HEK293 (cell line): Measurements from ENCODE around the gene SERPINI1.

Experiments used
- CTCF ChIA-PET: fragments of 350-600 bp; formaldehyde crosslinking; extraction: SDS; loops from one replicate; lab custom pipeline; 2021; ENCODE audit warnings: antibody characterized with exemption; lab: Yijun Ruan, JAX
- POLR2A ChIA-PET: fragments of 300-600 bp; formaldehyde crosslinking; extraction: SDS; loops from one replicate; lab custom pipeline; 2020; ENCODE audit warnings: antibody characterized with exemption, inconsistent platforms; lab: Yijun Ruan, JAX
- H3K27ac ChIP-seq: fragments of 200-500 bp; sonication (Bioruptor generic); 2 replicates; pipeline ENCODE4 v1.5.1; 2014; ENCODE audit warnings: low read depth, low read length, control low read depth, inconsistent platforms; ENCODE audit errors: extremely low read depth
- H3K36me3 ChIP-seq, 2 experiments: fragments of 200-500 bp in 1 of 2; sonication (Bioruptor generic) in 1 of 2; 1 replicate in 1 of 2; 2 replicates in 1 of 2; pipeline ENCODE4 v1.5.1; 2014 to 2017; ENCODE audit warnings: inconsistent platforms in 2 of 2, low read length in 2 of 2; ENCODE audit not compliant: control insufficient read depth in 2 of 2, insufficient read depth in 1 of 2
- H3K4me1 ChIP-seq: fragments of 200-500 bp; sonication (Bioruptor generic); 2 replicates; pipeline ENCODE4 v1.5.1; 2014; ENCODE audit warnings: mild to moderate bottlenecking, low read length, inconsistent platforms; ENCODE audit not compliant: control insufficient read depth, insufficient read depth
- H3K4me3 ChIP-seq: 2 replicates; pipeline ENCODE4 v1.5.1; 2011; ENCODE audit warnings: low read depth, mild to moderate bottlenecking, control low read depth, low read length, moderate library complexity
- H3K9me3 ChIP-seq: fragments of 200-500 bp; sonication (Bioruptor generic); 2 replicates; pipeline ENCODE4 v1.5.1; 2014; ENCODE audit warnings: low read depth, low read length, inconsistent platforms; ENCODE audit not compliant: control insufficient read depth, insufficient read depth
- SCRT1 ChIP-seq: fragments of 450-650 bp; formaldehyde crosslinking; IDR thresholded peaks from 2 replicates; pipeline ENCODE4 v1.5.1; 2016; ENCODE audit warnings: missing biosample characterization, missing genetic modification characterization, borderline replicate concordance
- SETDB1 ChIP-seq: IDR thresholded peaks from one replicate; pipeline ENCODE4 v1.6.1; 2017; ENCODE audit warnings: mild to moderate bottlenecking, low read length, moderate library complexity, mixed read lengths; ENCODE audit not compliant: insufficient read length
- TCF7L2 ChIP-seq: IDR thresholded peaks from 2 replicates; pipeline ENCODE4 v1.6.1; 2011; ENCODE audit warnings: low read depth, mild to moderate bottlenecking, inconsistent platforms, low read length, moderate library complexity, borderline replicate concordance
- WT1 ChIP-seq: fragments of 450-650 bp; formaldehyde crosslinking; IDR thresholded peaks from 2 replicates; pipeline ENCODE4 v1.5.1; 2016; ENCODE audit warnings: missing biosample characterization, missing genetic modification characterization
- ZFHX2 ChIP-seq: fragments of 450-650 bp; formaldehyde crosslinking; conservative IDR thresholded peaks from 2 replicates; pipeline ENCODE4 v1.5.1; 2016; ENCODE audit warnings: missing biosample characterization, missing genetic modification characterization
- ZNF433 ChIP-seq: fragments of 450-650 bp; formaldehyde crosslinking; IDR thresholded peaks from 2 replicates; pipeline ENCODE4 v1.5.1; 2016; ENCODE audit warnings: missing biosample characterization, missing genetic modification characterization, low read depth
- ZNF558 ChIP-seq: fragments of 450-650 bp; formaldehyde crosslinking; IDR thresholded peaks from 2 replicates; pipeline ENCODE4 v1.5.1; 2016; ENCODE audit warnings: missing biosample characterization, missing genetic modification characterization
- ZNF560 ChIP-seq: fragments of 450-650 bp; formaldehyde crosslinking; IDR thresholded peaks from 2 replicates; pipeline ENCODE4 v1.5.1; 2017; ENCODE audit warnings: missing biosample characterization, missing genetic modification characterization, borderline replicate concordance
- ZNF585B ChIP-seq: fragments of 450-650 bp; formaldehyde crosslinking; IDR thresholded peaks from 2 replicates; pipeline ENCODE4 v1.5.1; 2016; ENCODE audit warnings: missing biosample characterization, missing genetic modification characterization
- ZNF623 ChIP-seq: fragments of 450-650 bp; formaldehyde crosslinking; IDR thresholded peaks from 2 replicates; pipeline ENCODE4 v1.5.1; 2016; ENCODE audit warnings: missing biosample characterization, missing genetic modification characterization
- ZNF747 ChIP-seq: fragments of 450-650 bp; formaldehyde crosslinking; IDR thresholded peaks from 2 replicates; pipeline ENCODE4 v1.5.1; 2016; ENCODE audit warnings: missing biosample characterization, missing genetic modification characterization
- ZNF776 ChIP-seq: fragments of 450-650 bp; formaldehyde crosslinking; IDR thresholded peaks from 2 replicates; pipeline ENCODE4 v1.5.0; 2017; ENCODE audit warnings: missing biosample characterization, missing genetic modification characterization, borderline replicate concordance
- ZNF830 ChIP-seq: fragments of 450-650 bp; IDR thresholded peaks from 2 replicates; pipeline ENCODE4 v1.5.0; 2018; ENCODE audit warnings: missing biosample characterization, missing genetic modification characterization, low read depth, mild to moderate bottlenecking, moderate library complexity
- ZNF843 ChIP-seq: fragments of 450-650 bp; formaldehyde crosslinking; IDR thresholded peaks from 2 replicates; pipeline ENCODE4 v1.5.1; 2016; ENCODE audit warnings: missing biosample characterization, missing genetic modification characterization
- TF ChIP-seq, protein P1 (sequence below): fragments of 450-650 bp; formaldehyde crosslinking; conservative IDR thresholded peaks from 2 replicates; pipeline ENCODE4 v1.5.1; 2016; ENCODE audit warnings: low read depth, missing biosample characterization, missing genetic modification characterization
- TF ChIP-seq, protein P2 (sequence below): fragments of 450-650 bp; formaldehyde crosslinking; IDR thresholded peaks from 2 replicates; pipeline ENCODE4 v1.5.1; 2016; ENCODE audit warnings: missing biosample characterization, missing genetic modification characterization
- TF ChIP-seq, protein P3 (sequence below): fragments of 450-650 bp; formaldehyde crosslinking; IDR thresholded peaks from 2 replicates; pipeline ENCODE4 v1.5.1; 2016; ENCODE audit warnings: missing biosample characterization, missing genetic modification characterization, low read depth
- TF ChIP-seq, protein P4 (sequence below): fragments of 450-650 bp; formaldehyde crosslinking; IDR thresholded peaks from 2 replicates; pipeline ENCODE4 v1.5.1; 2016; ENCODE audit warnings: missing biosample characterization, missing genetic modification characterization
- TF ChIP-seq, protein P5 (sequence below): fragments of 450-650 bp; formaldehyde crosslinking; IDR thresholded peaks from 2 replicates; pipeline ENCODE4 v1.5.1; 2017; ENCODE audit warnings: missing biosample characterization, missing genetic modification characterization
- TF ChIP-seq, protein P6 (sequence below): fragments of 450-650 bp; formaldehyde crosslinking; IDR thresholded peaks from 2 replicates; pipeline ENCODE4 v1.5.1; 2017; ENCODE audit warnings: missing biosample characterization, missing genetic modification characterization

SERPINI1 gene

DNA sequence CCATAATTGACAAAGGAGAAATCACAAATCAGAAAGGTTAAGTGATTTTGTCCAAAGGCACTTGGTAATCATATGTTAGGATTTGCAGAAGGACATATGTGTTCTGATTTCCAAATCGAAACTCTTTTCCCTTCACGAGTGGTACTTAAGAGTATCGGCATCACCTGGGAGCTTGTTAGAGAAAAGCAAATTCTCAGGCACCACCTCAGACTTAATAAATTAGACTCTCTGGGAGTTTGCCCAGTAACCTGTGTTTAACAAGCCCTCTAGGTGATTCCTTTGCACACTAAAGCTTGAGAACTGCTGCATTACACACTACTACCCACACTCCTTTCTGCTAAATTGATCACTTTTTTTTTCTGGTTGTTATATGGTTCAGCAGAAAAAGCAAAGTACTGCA, 116.2 kb downstream of the SERPINI1 start (continued):
- TF ChIP-seq, protein P1, sequence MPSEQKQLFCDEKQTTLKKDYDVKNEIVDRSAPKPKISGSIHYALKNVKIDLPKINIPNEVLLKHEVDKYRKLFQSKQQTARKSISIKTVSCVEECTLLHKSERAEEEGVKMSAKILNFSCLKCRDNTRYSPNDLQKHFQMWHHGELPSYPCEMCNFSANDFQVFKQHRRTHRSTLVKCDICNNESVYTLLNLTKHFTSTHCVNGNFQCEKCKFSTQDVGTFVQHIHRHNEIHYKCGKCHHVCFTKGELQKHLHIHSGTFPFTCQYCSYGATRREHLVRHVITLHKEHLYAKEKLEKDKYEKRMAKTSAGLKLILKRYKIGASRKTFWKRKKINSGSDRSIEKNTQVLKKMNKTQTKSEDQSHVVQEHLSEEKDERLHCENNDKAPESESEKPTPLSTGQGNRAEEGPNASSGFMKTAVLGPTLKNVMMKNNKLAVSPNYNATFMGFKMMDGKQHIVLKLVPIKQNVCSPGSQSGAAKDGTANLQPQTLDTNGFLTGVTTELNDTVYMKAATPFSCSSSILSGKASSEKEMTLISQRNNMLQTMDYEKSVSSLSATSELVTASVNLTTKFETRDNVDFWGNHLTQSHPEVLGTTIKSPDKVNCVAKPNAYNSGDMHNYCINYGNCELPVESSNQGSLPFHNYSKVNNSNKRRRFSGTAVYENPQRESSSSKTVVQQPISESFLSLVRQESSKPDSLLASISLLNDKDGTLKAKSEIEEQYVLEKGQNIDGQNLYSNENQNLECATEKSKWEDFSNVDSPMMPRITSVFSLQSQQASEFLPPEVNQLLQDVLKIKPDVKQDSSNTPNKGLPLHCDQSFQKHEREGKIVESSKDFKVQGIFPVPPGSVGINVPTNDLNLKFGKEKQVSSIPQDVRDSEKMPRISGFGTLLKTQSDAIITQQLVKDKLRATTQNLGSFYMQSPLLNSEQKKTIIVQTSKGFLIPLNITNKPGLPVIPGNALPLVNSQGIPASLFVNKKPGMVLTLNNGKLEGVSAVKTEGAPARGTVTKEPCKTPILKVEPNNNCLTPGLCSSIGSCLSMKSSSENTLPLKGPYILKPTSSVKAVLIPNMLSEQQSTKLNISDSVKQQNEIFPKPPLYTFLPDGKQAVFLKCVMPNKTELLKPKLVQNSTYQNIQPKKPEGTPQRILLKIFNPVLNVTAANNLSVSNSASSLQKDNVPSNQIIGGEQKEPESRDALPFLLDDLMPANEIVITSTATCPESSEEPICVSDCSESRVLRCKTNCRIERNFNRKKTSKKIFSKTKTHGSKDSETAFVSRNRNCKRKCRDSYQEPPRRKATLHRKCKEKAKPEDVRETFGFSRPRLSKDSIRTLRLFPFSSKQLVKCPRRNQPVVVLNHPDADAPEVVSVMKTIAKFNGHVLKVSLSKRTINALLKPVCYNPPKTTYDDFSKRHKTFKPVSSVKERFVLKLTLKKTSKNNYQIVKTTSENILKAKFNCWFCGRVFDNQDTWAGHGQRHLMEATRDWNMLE (tag by site-specific recombination): no peak
- TF ChIP-seq ZNF843: no peak

DNA sequence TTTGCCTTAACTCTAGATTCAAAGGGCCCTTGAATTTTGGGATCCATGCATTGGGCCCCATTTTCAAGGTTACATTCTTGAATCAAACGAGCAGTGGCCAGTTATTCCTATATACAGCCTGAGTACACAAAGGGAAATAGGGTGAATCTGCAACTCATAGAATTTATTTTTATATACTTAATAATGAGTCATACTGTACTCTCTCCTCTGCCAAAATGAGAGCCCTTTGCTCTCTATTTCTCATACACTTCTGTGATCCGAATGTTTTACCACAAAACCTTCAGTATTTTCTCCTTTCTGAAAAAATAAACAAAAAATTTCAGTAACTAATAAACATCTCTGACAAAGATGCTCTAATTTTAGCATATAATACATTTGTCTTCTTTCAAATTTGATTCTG, 116.7 kb downstream of the SERPINI1 start:
- ChIA-PET POLR2A (no interaction called here), CTCF (no interaction called here)
- Histone ChIP-seq H3K9me3 (no peaks in the 10 kb centered on the region), H3K36me3 (no peaks in the 10 kb centered on the region), H3K27ac (no peak overlapping the region), H3K4me3 (no peak overlapping the region), H3K4me1 (no peaks in the 10 kb centered on the region)
- TF ChIP-seq SCRT1 (tag by site-specific recombination) (no peak), SETDB1 (no peak), ZNF560 (tag by site-specific recombination) (no peak), ZNF433 (no peak), WT1 (tag by site-specific recombination) (no peak), ZNF585B (tag by site-specific recombination) (no peak), ZFHX2 (tag by site-specific recombination) (no peak), ZNF776 (tag by site-specific recombination) (no peak), ZNF747 (tag by site-specific recombination) (no peak), ZNF623 (no peak), ZNF558 (tag by site-specific recombination) (no peak), ZNF830 (tag by site-specific recombination) (no peak), TCF7L2 (no peak)
- TF ChIP-seq, protein P2, sequence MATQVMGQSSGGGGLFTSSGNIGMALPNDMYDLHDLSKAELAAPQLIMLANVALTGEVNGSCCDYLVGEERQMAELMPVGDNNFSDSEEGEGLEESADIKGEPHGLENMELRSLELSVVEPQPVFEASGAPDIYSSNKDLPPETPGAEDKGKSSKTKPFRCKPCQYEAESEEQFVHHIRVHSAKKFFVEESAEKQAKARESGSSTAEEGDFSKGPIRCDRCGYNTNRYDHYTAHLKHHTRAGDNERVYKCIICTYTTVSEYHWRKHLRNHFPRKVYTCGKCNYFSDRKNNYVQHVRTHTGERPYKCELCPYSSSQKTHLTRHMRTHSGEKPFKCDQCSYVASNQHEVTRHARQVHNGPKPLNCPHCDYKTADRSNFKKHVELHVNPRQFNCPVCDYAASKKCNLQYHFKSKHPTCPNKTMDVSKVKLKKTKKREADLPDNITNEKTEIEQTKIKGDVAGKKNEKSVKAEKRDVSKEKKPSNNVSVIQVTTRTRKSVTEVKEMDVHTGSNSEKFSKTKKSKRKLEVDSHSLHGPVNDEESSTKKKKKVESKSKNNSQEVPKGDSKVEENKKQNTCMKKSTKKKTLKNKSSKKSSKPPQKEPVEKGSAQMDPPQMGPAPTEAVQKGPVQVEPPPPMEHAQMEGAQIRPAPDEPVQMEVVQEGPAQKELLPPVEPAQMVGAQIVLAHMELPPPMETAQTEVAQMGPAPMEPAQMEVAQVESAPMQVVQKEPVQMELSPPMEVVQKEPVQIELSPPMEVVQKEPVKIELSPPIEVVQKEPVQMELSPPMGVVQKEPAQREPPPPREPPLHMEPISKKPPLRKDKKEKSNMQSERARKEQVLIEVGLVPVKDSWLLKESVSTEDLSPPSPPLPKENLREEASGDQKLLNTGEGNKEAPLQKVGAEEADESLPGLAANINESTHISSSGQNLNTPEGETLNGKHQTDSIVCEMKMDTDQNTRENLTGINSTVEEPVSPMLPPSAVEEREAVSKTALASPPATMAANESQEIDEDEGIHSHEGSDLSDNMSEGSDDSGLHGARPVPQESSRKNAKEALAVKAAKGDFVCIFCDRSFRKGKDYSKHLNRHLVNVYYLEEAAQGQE (tag by site-specific recombination): no peak
- TF ChIP-seq, protein P3, sequence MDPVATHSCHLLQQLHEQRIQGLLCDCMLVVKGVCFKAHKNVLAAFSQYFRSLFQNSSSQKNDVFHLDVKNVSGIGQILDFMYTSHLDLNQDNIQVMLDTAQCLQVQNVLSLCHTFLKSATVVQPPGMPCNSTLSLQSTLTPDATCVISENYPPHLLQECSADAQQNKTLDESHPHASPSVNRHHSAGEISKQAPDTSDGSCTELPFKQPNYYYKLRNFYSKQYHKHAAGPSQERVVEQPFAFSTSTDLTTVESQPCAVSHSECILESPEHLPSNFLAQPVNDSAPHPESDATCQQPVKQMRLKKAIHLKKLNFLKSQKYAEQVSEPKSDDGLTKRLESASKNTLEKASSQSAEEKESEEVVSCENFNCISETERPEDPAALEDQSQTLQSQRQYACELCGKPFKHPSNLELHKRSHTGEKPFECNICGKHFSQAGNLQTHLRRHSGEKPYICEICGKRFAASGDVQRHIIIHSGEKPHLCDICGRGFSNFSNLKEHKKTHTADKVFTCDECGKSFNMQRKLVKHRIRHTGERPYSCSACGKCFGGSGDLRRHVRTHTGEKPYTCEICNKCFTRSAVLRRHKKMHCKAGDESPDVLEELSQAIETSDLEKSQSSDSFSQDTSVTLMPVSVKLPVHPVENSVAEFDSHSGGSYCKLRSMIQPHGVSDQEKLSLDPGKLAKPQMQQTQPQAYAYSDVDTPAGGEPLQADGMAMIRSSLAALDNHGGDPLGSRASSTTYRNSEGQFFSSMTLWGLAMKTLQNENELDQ (tag by site-specific recombination): no peak
- TF ChIP-seq, protein P4, sequence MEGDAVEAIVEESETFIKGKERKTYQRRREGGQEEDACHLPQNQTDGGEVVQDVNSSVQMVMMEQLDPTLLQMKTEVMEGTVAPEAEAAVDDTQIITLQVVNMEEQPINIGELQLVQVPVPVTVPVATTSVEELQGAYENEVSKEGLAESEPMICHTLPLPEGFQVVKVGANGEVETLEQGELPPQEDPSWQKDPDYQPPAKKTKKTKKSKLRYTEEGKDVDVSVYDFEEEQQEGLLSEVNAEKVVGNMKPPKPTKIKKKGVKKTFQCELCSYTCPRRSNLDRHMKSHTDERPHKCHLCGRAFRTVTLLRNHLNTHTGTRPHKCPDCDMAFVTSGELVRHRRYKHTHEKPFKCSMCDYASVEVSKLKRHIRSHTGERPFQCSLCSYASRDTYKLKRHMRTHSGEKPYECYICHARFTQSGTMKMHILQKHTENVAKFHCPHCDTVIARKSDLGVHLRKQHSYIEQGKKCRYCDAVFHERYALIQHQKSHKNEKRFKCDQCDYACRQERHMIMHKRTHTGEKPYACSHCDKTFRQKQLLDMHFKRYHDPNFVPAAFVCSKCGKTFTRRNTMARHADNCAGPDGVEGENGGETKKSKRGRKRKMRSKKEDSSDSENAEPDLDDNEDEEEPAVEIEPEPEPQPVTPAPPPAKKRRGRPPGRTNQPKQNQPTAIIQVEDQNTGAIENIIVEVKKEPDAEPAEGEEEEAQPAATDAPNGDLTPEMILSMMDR: no peak
- TF ChIP-seq, protein P5, sequence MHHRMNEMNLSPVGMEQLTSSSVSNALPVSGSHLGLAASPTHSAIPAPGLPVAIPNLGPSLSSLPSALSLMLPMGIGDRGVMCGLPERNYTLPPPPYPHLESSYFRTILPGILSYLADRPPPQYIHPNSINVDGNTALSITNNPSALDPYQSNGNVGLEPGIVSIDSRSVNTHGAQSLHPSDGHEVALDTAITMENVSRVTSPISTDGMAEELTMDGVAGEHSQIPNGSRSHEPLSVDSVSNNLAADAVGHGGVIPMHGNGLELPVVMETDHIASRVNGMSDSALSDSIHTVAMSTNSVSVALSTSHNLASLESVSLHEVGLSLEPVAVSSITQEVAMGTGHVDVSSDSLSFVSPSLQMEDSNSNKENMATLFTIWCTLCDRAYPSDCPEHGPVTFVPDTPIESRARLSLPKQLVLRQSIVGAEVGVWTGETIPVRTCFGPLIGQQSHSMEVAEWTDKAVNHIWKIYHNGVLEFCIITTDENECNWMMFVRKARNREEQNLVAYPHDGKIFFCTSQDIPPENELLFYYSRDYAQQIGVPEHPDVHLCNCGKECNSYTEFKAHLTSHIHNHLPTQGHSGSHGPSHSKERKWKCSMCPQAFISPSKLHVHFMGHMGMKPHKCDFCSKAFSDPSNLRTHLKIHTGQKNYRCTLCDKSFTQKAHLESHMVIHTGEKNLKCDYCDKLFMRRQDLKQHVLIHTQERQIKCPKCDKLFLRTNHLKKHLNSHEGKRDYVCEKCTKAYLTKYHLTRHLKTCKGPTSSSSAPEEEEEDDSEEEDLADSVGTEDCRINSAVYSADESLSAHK: no peak
- TF ChIP-seq, protein P6, sequence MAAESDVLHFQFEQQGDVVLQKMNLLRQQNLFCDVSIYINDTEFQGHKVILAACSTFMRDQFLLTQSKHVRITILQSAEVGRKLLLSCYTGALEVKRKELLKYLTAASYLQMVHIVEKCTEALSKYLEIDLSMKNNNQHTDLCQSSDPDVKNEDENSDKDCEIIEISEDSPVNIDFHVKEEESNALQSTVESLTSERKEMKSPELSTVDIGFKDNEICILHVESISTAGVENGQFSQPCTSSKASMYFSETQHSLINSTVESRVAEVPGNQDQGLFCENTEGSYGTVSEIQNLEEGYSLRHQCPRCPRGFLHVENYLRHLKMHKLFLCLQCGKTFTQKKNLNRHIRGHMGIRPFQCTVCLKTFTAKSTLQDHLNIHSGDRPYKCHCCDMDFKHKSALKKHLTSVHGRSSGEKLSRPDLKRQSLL (tag by site-specific recombination): no peak
